ENCODE data around the gene C10orf90. TPM values are rescaled to one million over a fixed set of nuclear protein-coding genes. Genes with fewer than 3 reads are reported as not detected.

C10orf90 gene
- total RNA-seq, 1 donor: 0.72 TPM

DNA sequence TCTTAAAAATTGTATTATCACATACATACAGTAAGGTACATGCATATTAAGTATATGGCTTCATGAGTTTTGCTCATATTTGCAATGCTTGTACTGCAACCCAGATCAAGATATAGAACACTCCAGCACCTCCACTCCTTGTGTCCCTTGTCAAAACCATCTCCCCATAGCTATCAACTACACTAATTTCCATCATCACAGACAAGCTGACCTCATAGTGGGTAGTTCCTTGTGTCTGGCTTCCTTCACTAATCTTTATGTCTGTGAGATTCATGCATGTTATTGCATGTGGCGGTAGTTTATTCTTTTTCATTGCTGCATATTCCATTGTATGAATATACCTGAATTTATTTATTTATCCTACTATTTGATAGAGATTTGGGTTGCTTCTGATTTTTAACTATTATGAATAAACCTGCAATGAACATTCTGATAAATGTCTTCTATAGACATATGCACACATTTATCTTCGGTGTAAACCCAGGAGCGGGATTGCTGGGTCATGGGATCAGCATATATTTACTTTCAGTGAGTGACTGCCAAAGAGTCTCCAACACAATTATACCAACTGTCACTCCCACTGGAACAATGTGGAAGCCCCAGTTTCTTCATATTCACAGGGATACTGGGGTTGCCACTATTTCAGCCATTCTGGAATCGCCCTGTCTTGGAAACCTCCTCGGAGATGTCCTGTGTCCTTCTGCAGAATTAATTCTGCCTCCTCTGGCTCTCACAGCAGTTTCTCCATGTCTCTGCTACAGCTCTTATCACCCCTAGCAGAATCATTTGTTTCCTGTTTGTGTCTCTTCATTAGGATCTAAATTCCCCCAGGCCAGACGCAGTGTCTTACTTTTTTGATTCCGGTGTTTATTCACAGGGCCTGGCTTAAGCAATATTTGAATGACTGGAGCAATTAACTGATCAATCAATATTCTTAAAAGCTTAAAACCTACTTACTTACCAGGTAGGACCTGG, 267.5 kb downstream of the C10orf90 start:
- Histone ChIP-seq H3K27ac (ENCODE audit: low read depth, low read length) (no peak overlapping the region), H3K36me3 (ENCODE audit: insufficient read depth, low read length) (no peaks in the 10 kb centered on the region)

DNA sequence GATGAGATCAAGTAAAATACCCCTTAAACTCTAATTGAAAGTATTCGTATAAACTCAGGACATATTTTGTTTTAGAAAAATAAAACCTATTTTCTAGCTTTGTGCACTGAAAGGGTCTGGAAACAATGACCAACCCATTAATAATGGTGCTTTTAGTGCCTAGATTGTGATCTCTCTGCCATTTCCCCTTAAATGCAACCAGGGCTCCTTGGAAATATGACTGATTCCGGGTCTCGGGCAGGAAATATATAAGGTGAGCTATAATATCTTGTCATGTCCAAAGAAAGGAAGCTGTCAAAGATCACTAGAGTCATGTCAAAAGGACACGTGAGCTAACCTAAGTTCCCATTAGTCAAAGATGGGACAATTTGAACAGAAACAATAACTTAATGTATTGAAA, 269.9 kb downstream of the C10orf90 start:
- no peak overlapping the region for H2AFZ ChIP-seq (ENCODE audit: low read length)
- H3K27me3 ChIP-seq (ENCODE audit: insufficient read depth, low read length): no peaks in the 10 kb centered on the region
- H3K4me3 ChIP-seq (ENCODE audit: insufficient read depth, low read length): no peak overlapping the region
- no peak overlapping the region for H3K4me2 ChIP-seq (ENCODE audit: insufficient read depth, low read length)
- TF ChIP-seq, protein P1, sequence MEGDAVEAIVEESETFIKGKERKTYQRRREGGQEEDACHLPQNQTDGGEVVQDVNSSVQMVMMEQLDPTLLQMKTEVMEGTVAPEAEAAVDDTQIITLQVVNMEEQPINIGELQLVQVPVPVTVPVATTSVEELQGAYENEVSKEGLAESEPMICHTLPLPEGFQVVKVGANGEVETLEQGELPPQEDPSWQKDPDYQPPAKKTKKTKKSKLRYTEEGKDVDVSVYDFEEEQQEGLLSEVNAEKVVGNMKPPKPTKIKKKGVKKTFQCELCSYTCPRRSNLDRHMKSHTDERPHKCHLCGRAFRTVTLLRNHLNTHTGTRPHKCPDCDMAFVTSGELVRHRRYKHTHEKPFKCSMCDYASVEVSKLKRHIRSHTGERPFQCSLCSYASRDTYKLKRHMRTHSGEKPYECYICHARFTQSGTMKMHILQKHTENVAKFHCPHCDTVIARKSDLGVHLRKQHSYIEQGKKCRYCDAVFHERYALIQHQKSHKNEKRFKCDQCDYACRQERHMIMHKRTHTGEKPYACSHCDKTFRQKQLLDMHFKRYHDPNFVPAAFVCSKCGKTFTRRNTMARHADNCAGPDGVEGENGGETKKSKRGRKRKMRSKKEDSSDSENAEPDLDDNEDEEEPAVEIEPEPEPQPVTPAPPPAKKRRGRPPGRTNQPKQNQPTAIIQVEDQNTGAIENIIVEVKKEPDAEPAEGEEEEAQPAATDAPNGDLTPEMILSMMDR (IDR thresholded peaks at IDR 0.05; ENCODE audit: extremely low read depth, low read depth, low read length): no peak
- H3K27ac ChIP-seq (ENCODE audit: low read depth, low read length): no peak overlapping the region
- no peaks in the 10 kb centered on the region for H3K36me3 ChIP-seq (ENCODE audit: insufficient read depth, low read length)
- H4K20me1 ChIP-seq (ENCODE audit: insufficient read depth, low read length): no peaks in the 10 kb centered on the region
- H3K4me1 ChIP-seq (ENCODE audit: insufficient read depth, low read length): peaks cover 27% of the 10 kb centered on the region
- no peak for DNase-seq (ENCODE audit: insufficient read length, low spot score, missing footprints)
- no peaks in the 10 kb centered on the region for H3K9me3 ChIP-seq (ENCODE audit: low read depth, low read length)
- H3K79me2 ChIP-seq (ENCODE audit: insufficient read depth, low read length): no peaks in the 10 kb centered on the region

More for the DNA sequence above, 267.5 kb downstream of the C10orf90 start:
- Histone ChIP-seq H3K4me3 (ENCODE audit: insufficient read depth, low read length) (no peak overlapping the region), H3K79me2 (ENCODE audit: insufficient read depth, low read length) (no peaks in the 10 kb centered on the region), H3K9me3 (ENCODE audit: low read depth, low read length) (no peaks in the 10 kb centered on the region), H3K4me2 (ENCODE audit: insufficient read depth, low read length) (no peak overlapping the region), H3K4me1 (ENCODE audit: insufficient read depth, low read length) (peaks cover 16% of the 10 kb centered on the region), H3K27me3 (ENCODE audit: insufficient read depth, low read length) (no peaks in the 10 kb centered on the region), H4K20me1 (ENCODE audit: insufficient read depth, low read length) (no peaks in the 10 kb centered on the region), H2AFZ (ENCODE audit: low read length) (no peak overlapping the region)
- no peak for DNase-seq (ENCODE audit: insufficient read length, low spot score, missing footprints)
- TF ChIP-seq, protein P1 (IDR thresholded peaks at IDR 0.05; ENCODE audit: extremely low read depth, low read depth, low read length): no peak

DNA sequence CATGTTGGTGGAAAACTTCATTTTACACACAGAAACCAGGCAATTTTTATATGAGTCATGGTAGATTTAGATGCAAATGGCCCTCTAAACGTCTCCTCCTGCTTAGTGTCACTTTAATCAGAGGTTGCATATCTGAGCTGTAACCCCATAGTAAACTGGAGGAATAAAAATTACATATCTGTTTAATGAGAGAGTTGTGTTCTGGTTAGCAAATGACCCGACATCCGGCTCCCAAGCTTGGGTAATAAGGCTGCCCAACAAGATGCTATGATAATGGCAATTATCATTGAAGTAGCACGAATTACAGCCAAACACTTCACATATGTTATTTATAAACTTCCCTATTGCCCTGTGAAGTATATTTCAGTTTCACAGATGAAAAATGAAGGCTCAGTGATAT, 271.6 kb downstream of the C10orf90 start:
- Histone ChIP-seq H4K20me1 (ENCODE audit: insufficient read depth, low read length) (no peaks in the 10 kb centered on the region), H3K4me2 (ENCODE audit: insufficient read depth, low read length) (no peak overlapping the region), H3K4me3 (ENCODE audit: insufficient read depth, low read length) (no peak overlapping the region), H3K79me2 (ENCODE audit: insufficient read depth, low read length) (no peaks in the 10 kb centered on the region), H3K4me1 (ENCODE audit: insufficient read depth, low read length) (peaks cover 27% of the 10 kb centered on the region), H2AFZ (ENCODE audit: low read length) (peak overlapping the region; percentile 13), H3K27ac (ENCODE audit: low read depth, low read length) (peak overlapping the region; percentile 94), H3K36me3 (ENCODE audit: insufficient read depth, low read length) (no peaks in the 10 kb centered on the region), H3K9me3 (ENCODE audit: low read depth, low read length) (no peaks in the 10 kb centered on the region), H3K27me3 (ENCODE audit: insufficient read depth, low read length) (no peaks in the 10 kb centered on the region)
- TF ChIP-seq, protein P1 (IDR thresholded peaks at IDR 0.05; ENCODE audit: extremely low read depth, low read depth, low read length): no peak
- DNase-seq (ENCODE audit: insufficient read length, low spot score, missing footprints): no peak

DNA sequence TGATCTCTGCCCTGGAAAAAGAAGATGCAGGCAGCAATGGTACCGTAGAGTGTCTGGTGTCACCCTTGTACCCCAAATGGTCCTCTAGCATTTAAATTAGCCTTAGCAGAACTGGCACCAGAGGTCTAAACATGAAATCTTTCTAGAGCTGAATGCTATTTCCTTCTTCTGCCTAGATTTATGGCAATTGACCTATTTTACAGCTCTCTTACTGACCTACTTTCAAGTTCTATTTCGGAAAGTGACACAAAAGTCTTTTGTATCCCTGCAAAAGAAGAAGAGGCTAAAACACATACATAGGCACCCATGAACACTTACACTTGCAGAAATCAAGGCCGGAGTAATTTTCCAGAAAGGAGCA, 272.1 kb downstream of the C10orf90 start:
- peak overlapping the region; percentile 94 for H3K27ac ChIP-seq (ENCODE audit: low read depth, low read length)

More for the DNA sequence above, 272.1 kb downstream of the C10orf90 start:
- no peaks in the 10 kb centered on the region for H3K36me3 ChIP-seq (ENCODE audit: insufficient read depth, low read length)
- no peaks in the 10 kb centered on the region for H4K20me1 ChIP-seq (ENCODE audit: insufficient read depth, low read length)
- H3K27me3 ChIP-seq (ENCODE audit: insufficient read depth, low read length): no peaks in the 10 kb centered on the region
- H3K79me2 ChIP-seq (ENCODE audit: insufficient read depth, low read length): no peaks in the 10 kb centered on the region
- H3K9me3 ChIP-seq (ENCODE audit: low read depth, low read length): no peaks in the 10 kb centered on the region
- peak overlapping the region; percentile 52 for H2AFZ ChIP-seq (ENCODE audit: low read length)
- DNase-seq (ENCODE audit: insufficient read length, low spot score, missing footprints): no peak
- H3K4me3 ChIP-seq (ENCODE audit: insufficient read depth, low read length): peak overlapping the region; percentile 34
- H3K4me1 ChIP-seq (ENCODE audit: insufficient read depth, low read length): peaks cover 27% of the 10 kb centered on the region
- peak overlapping the region; percentile 76 for H3K4me2 ChIP-seq (ENCODE audit: insufficient read depth, low read length)
- TF ChIP-seq, protein P1 (IDR thresholded peaks at IDR 0.05; ENCODE audit: extremely low read depth, low read depth, low read length): no peak
